IPS-15b (cell line): Measurements from ENCODE around the gene PMF1.

Experiments
- H3K27me3 ChIP-seq: one replicate; pipeline ENCODE4 v1.6.1; 2013; ENCODE audit warnings: low read length; ENCODE audit not compliant: control insufficient read depth, insufficient read depth
- H3K36me3 ChIP-seq: one replicate; pipeline ENCODE4 v1.6.1; 2013; ENCODE audit warnings: low read length; ENCODE audit not compliant: control insufficient read depth, insufficient read depth
- H3K4me1 ChIP-seq: one replicate; pipeline ENCODE4 v1.6.1; 2013; ENCODE audit warnings: mild to moderate bottlenecking, low read length; ENCODE audit not compliant: control insufficient read depth, insufficient read depth
- H3K4me3 ChIP-seq: one replicate; pipeline ENCODE4 v1.5.1; 2013; ENCODE audit warnings: low read depth, low read length
- H3K9ac ChIP-seq: one replicate; pipeline ENCODE4 v1.6.1; 2013; ENCODE audit warnings: low read depth, mild to moderate bottlenecking, low read length
- H3K9me3 ChIP-seq: one replicate; pipeline ENCODE4 v1.6.1; 2013; ENCODE audit warnings: mild to moderate bottlenecking, low read length; ENCODE audit not compliant: control insufficient read depth, insufficient read depth

Gene PMF1

DNA sequence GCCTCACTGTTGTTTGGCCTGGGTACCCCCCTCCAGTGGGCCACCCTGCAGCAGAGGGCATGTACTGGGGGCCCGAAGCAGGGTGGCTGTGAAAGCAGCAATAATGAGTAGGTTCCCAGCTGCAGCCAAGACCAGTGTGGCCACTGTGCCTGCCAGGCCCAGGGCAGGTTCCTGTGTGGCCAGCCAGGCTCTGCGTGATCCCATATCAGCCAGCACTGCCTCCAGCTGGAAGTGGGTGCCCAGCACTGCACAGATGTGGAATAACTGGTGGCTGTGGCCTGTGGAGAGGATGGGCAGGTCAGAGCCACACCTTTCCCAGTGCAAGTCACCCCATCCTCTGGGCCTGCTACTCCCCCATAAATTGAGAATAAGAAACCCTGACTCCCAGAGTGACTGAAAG lies 31.3 kb downstream of the PMF1 start:
- no peak overlapping the region for H3K9ac ChIP-seq
- H3K4me1 ChIP-seq, result no peaks in the 10 kb centered on the region
- H3K9me3 ChIP-seq, result no peaks in the 10 kb centered on the region

GRCh38 chr1:156244712-156245111 lies 31.9 kb downstream of the PMF1 start:
- no peak overlapping the region for H3K4me3 ChIP-seq
- peaks cover 6% of the 10 kb centered on the region for H3K36me3 ChIP-seq
- H3K9me3 ChIP-seq, result no peaks in the 10 kb centered on the region
- H3K9ac ChIP-seq, result no peak overlapping the region
- no peaks in the 10 kb centered on the region for H3K27me3 ChIP-seq
- no peaks in the 10 kb centered on the region for H3K4me1 ChIP-seq

More for the DNA sequence above, 31.3 kb downstream of the PMF1 start:
- Histone ChIP-seq H3K36me3 (peaks cover 10% of the 10 kb centered on the region), H3K27me3 (no peaks in the 10 kb centered on the region), H3K4me3 (no peak overlapping the region)

- Histone ChIP-seq H3K9me3 (no peaks in the 10 kb centered on the region), H3K4me1 (no peaks in the 10 kb centered on the region), H3K9ac (no peak overlapping the region), H3K4me3 (no peak overlapping the region), H3K36me3 (peaks cover 15% of the 10 kb centered on the region), H3K27me3 (no peaks in the 10 kb centered on the region)
These were observed 32.8 kb downstream of the PMF1 start for GRCh38 chr1:156245451-156246232.

- H3K4me3 ChIP-seq, result no peak overlapping the region
These were observed 33.5 kb downstream of the PMF1 start for GRCh38 chr1:156246241-156246780.

DNA sequence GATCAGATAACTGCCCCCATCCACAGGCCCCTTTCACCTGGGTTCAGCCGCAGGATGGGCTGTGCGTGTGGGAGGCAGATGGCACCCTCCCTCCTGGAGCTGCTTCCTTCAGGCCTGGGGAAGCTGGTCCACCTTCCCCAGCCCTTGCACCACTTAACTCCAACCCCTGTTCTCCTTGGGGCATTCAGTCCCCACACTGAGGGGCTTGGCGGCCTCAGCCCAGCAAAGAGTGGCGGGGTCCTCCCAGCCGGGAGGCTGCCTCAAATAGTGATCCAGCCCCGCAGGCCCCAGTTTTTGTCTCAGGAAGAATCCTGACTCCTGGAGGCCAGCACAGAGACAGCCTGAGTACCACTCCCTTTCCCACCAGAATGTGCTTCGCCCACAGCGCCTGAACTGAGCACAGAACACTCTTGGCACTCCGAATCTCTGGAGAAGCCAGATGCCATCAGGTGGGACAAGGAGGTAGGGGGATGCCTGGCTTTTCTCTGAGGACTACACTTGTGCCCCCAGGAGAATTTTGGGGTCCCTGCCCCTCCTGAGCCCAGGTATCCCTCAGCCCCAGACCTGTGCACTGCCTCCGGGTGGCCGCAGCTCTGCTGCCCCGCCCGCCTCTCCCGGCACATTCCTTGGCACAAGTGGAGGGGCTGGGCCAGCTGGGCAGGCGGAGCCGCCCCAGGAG lies 34.1 kb downstream of the PMF1 start:
- no peaks in the 10 kb centered on the region for H3K27me3 ChIP-seq
- H3K4me1 ChIP-seq, result no peaks in the 10 kb centered on the region
- H3K4me3 ChIP-seq, result no peak overlapping the region
- H3K9me3 ChIP-seq, result no peaks in the 10 kb centered on the region
- H3K36me3 ChIP-seq, result peaks cover 27% of the 10 kb centered on the region
- no peak overlapping the region for H3K9ac ChIP-seq

More at GRCh38 chr1:156246241-156246780, 33.5 kb downstream of the PMF1 start:
- Histone ChIP-seq H3K9ac (no peak overlapping the region), H3K36me3 (peaks cover 21% of the 10 kb centered on the region), H3K27me3 (no peaks in the 10 kb centered on the region), H3K9me3 (no peaks in the 10 kb centered on the region), H3K4me1 (no peaks in the 10 kb centered on the region)

- H3K4me3 ChIP-seq, result no peak within 1 kb of the TSS
- H3K36me3 ChIP-seq, result peaks cover 35% of the 10 kb centered on the region
- no peaks in the 10 kb centered on the region for H3K4me1 ChIP-seq
- no peaks in the 10 kb centered on the region for H3K9me3 ChIP-seq
- no peak within 1 kb of the TSS for H3K9ac ChIP-seq
- H3K27me3 ChIP-seq, result no peaks in the 10 kb centered on the region
These were observed 34.9 kb downstream of the PMF1 start, which contains the start of gene PAQR6 for GRCh38 chr1:156247460-156248322. Gene PAQR6, minus strand, starts transcription at chr1:156248056. Its CDS starts 1,325 bp downstream, at chr1:156246731.

DNA sequence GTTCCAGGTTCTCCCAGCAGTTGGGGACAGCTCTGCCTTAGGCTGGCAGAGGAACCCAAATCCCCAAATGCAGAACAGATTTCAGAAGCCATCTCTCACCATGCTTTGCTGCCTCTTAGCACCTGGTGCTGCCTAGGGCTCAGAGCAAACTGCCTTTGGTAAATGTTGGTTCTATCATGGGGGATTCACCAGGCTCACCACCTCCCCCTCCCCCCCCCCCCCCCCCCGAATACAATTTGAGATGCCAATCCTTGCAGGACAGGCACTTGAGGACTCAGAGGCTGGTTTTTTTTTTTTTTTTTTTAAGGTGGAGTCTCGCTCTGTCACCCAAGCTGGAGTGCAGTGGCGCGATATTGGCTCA lies 35.5 kb downstream of the PMF1 start:
- peaks cover 41% of the 10 kb centered on the region for H3K36me3 ChIP-seq
- no peak overlapping the region for H3K4me3 ChIP-seq
- H3K9ac ChIP-seq, result no peak overlapping the region

DNA sequence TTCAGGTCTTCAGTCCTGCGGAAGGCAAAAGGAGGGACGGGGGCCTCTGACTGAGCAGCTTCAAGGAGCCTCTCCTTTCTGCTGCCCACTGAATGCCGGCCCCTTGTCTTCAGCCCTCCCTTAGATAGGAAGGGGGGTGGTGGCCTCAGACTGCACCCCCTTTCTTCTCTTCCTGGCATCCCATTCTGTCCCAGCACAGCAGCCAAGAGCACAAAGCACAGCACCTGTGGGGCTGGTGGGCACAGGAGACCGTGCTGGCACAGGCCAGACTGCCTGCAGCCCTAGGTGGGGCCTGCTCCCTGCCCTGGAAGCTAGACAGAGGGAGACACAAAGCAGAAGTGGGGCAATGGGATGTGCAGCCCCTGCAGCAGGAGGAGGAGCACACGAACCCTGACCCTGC lies 36.8 kb downstream of the PMF1 start:
- no peak overlapping the region for H3K4me3 ChIP-seq
- no peak overlapping the region for H3K9ac ChIP-seq
- peaks cover 49% of the 10 kb centered on the region for H3K36me3 ChIP-seq
- no peaks in the 10 kb centered on the region for H3K4me1 ChIP-seq
- H3K9me3 ChIP-seq, result no peaks in the 10 kb centered on the region
- H3K27me3 ChIP-seq, result no peaks in the 10 kb centered on the region

More for the DNA sequence above, 35.5 kb downstream of the PMF1 start:
- Histone ChIP-seq H3K27me3 (no peaks in the 10 kb centered on the region), H3K9me3 (no peaks in the 10 kb centered on the region), H3K4me1 (no peaks in the 10 kb centered on the region)

- no peaks in the 10 kb centered on the region for H3K27me3 ChIP-seq
- no peak overlapping the region for H3K4me3 ChIP-seq
- H3K9ac ChIP-seq, result no peak overlapping the region
- no peaks in the 10 kb centered on the region for H3K9me3 ChIP-seq
- no peaks in the 10 kb centered on the region for H3K4me1 ChIP-seq
- peaks cover 53% of the 10 kb centered on the region for H3K36me3 ChIP-seq
These were observed 38.7 kb downstream of the PMF1 start for GRCh38 chr1:156251527-156251926.

DNA sequence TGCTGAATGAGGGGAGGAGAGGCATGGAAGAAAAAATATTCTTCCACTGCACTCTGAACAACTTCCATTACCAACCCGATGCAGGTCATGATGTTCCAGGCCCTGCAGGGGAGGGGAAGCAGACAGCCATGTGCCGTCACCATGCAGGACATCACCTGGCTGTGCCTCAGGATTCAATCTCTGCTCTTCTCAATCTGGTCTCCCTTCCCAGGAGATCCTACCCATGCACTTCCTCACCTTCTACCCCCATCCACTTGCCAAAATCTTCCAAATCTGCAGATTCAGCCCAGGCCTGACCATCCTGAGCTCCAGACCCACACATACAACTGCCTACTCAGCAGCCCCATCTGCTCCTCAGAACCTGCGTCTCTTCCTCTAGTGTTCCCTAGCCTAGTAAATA lies 40.8 kb downstream of the PMF1 start:
- no peak overlapping the region for H3K4me3 ChIP-seq
- no peaks in the 10 kb centered on the region for H3K27me3 ChIP-seq
- H3K9ac ChIP-seq, result no peak overlapping the region
- no peaks in the 10 kb centered on the region for H3K4me1 ChIP-seq
- no peaks in the 10 kb centered on the region for H3K9me3 ChIP-seq
- H3K36me3 ChIP-seq, result peaks cover 70% of the 10 kb centered on the region

- H3K27me3 ChIP-seq, result no peaks in the 10 kb centered on the region
- no peaks in the 10 kb centered on the region for H3K9me3 ChIP-seq
- H3K4me1 ChIP-seq, result no peaks in the 10 kb centered on the region
- H3K9ac ChIP-seq, result no peak overlapping the region
- no peak overlapping the region for H3K4me3 ChIP-seq
- H3K36me3 ChIP-seq, result peaks cover 67% of the 10 kb centered on the region
These were observed 44.9 kb downstream of the PMF1 start for GRCh38 chr1:156257711-156258110.
